GM10266 (cell line): ENCODE results near the gene PSMD8.

Source experiments
- DNase-seq: peaks from one replicate; pipeline ENCODE4 v3.0.0; 2012; ENCODE audit errors: extremely low spot score
- TF ChIP-seq, protein P1 (sequence below): IDR thresholded peaks from 2 replicates; pipeline ENCODE4 v1.5.1; 2012; ENCODE audit warnings: mild to moderate bottlenecking, low read depth; ENCODE audit not compliant: control insufficient read depth, insufficient read depth; ENCODE audit errors: missing control alignments

PSMD8 gene

DNA sequence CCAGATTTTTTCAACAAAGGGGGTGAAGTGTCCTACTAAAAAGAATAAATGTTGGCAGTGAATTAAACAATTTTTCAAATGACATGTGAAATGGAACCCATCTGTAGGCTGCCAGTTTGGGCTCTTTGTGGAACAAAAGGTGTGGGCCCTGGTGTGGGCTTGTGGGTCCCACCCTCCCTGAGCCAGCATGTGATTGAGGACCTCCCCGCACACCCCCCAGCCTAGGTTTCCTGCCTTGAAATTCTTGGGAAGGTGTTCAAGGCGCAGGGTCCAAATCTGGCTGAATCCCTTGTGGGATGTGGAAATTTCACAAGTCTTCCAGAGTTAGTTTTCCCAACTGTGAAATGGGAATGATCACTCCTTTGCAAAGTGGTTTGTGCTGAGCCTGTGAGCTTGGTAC is 9.4 kb downstream of the PSMD8 start:
- TF ChIP-seq, protein P1, sequence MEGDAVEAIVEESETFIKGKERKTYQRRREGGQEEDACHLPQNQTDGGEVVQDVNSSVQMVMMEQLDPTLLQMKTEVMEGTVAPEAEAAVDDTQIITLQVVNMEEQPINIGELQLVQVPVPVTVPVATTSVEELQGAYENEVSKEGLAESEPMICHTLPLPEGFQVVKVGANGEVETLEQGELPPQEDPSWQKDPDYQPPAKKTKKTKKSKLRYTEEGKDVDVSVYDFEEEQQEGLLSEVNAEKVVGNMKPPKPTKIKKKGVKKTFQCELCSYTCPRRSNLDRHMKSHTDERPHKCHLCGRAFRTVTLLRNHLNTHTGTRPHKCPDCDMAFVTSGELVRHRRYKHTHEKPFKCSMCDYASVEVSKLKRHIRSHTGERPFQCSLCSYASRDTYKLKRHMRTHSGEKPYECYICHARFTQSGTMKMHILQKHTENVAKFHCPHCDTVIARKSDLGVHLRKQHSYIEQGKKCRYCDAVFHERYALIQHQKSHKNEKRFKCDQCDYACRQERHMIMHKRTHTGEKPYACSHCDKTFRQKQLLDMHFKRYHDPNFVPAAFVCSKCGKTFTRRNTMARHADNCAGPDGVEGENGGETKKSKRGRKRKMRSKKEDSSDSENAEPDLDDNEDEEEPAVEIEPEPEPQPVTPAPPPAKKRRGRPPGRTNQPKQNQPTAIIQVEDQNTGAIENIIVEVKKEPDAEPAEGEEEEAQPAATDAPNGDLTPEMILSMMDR = no peak
- no peak for DNase-seq

DNA sequence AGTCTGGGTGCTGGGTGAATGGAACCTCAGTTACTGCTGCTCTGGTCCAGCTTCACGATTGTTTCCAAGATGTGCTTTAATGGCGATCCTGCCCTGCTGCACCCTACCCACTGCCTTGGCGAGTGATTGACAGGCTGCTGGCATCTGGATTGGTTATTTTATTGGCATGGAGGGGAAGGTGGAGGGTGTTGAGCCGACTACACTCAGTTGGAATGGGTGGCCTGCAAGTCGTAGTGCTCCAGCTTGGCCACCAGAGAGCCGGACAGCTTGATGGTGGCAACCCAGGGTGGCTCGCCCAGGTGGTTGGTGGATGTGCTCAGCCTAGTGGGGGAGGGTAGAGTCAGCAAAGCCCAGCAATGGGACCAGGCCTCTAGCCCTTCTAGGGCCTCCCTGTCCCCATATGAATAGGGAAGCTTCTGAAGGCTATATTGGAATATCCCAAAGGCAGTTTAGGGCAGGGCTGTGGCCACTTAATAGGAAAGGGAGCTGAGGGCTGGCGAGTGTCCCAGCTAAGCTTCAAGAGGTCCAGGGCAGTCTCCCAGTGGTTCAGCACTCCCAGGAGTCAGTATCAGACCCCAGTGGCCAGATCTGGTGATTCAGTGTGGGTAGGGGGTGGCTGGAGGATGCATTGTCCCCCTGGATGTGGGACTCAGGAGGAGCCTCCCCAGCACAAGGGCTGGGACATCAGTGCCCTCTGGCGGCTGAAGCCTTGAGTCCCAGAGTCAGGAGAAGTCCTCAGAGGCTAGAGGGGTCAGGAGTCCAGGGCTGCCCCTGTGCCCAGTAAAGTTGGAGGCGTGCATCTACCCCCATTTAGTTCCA is 10.0 kb downstream of the PSMD8 start:
- DNase-seq = no peak
- TF ChIP-seq, protein P1 = peak; percentile 36

DNA sequence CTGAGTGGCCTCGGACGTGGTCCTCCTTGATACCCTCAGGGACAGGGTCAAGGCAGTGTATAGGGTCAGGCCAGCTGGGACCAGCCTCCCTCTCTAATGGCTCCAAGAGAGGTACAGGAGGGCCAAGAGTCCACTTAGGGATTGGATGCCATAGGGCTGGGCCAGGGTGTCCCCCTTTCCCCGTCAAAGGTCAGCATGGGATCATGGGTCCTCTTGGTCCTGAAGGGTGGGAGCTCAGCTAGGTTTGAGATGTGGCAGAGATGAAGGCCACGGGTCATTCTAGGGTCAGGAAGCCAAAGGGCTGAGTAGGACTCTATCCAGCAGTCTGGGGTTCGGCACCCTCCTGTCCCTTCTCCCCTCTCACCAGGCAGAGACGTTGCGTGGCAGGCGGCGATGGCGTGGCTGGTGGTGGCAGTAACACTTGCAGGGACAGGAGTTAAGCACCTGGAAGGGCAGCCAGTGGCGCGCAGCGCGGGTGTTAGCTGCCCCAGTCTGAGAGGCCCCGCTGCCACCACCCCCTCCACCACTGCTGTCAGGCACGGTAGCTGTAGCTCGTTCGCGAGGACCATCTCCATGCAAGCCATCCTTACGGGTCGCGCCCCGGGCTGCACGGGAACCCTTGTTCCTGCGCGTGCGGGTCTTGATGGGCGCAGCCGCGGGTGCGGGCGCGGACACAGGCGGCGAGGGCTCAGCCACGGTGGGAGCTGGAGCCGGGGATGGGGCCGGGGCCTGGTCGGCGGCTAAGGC is 10.9 kb downstream of the PSMD8 start:
- TF ChIP-seq, protein P1 = no peak
- no peak for DNase-seq

DNA sequence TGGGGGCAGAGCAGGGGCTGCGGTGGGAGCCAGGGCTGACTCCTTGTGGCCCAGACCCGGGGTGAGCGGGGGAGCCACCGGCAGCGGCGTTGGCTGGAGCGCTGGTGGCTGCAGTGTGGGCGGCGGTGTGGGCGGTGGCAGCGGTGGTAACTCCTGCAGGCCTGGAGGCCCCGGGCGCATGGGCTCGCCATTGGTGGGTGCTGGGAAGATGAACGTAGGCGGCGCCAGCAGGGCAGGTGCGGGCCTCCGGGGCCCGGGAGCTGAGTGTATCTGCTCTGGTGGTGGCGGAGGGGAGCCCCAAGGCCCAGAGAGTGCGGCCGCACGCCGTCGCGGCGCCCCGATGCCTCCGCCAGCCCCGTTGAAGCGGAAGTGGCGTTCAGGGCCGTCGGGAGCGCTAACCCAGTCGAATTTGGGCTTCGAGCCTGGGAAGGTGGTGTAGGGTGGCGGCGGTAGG is 11.5 kb downstream of the PSMD8 start:
- TF ChIP-seq, protein P1 = no peak
- DNase-seq = no peak

DNA sequence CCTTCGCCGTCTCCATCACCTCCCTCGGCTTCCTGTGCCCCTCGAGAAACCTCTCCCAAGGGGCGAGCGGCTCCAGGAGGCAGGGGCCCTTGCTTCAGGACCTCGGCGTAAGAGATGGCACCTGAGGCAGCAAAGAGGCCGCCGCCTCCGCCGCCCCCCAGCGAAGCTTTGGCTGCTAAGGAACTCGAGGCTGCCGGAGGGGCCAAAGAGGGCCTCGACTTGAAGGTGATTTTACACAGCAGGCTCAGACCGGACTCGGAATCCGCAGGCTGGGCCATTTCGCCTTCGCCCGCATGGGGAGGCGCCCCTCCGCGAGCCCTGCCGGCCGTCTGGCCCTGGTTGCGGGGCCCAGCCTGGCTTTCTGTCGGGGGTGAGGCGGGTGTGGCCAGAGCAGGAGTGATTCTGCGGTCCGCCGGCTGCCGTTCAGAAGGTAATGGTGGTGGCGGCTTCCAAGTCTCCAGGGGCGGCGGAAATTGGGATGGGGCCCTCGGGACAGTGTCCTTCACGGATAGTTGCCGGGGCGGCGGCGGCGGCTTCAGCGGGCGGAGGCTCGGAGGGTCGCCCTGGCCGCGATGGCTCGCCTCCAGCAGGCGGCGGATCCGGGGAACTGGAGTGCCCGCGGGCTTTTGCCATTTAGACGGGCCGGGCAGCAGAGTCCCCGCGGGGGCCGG is 12.1 kb downstream of the PSMD8 start:
- TF ChIP-seq, protein P1 = no peak
- no peak for DNase-seq

DNA sequence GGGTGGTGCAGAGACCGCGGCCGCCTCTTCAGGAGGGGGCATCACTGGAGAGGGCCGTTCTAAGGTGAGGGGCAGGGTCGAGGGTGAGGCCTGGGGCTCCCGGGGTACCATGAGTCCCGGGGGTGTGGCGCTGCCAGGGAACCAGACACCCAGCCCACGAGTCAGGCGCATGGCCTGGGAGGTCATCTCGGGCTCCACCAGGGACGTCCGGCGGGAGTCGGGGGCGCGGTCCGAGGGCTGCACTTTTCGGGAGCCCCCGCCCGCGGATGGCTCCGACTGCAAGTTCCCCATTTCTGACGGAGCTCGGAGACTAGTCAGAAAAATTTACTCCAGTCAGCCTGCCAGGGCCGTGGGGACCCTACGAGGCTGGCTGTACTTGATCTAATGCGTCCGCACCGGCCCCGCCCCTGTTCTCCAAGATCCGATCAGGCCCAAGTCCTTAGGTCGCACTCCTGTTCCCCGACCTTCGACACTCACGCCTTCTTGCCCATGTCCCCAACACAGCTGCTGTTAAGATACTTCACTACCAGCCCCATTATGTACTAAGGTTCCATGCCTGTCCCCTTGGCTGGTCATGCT is 12.7 kb downstream of the PSMD8 start:
- TF ChIP-seq, protein P1 = no peak
- no peak for DNase-seq
